Panc1 (cell line): ENCODE results near the gene TLE5. TPM values are rescaled to one million over a fixed set of nuclear protein-coding genes. Genes with fewer than 3 reads are reported as not detected.

Experiments
- ATAC-seq: fragments of 200-7000 bp; cut with Tn5 transposase; 2 replicates; pipeline ENCODE4 v1.9.1; 2020; ENCODE audit warnings: mild to moderate bottlenecking, moderate library complexity
- BruUV-seq: library from RNA; stranded (reverse); fragments of 400-500 nt; replicated peaks from 2 replicates; lab custom pipeline; 2021; lab: Mats Ljungman, UMichigan
- CTCF ChIA-PET: fragments of 300-600 bp; sonication (Branson Sonifier 250); formaldehyde crosslinking; loops from one replicate; lab custom pipeline; 2022; ENCODE audit warnings: antibody characterized with exemption; lab: Charles Lee
- POLR2A ChIA-PET: fragments of 300-600 bp; sonication (Branson Sonifier 250); formaldehyde crosslinking; loops from one replicate; lab custom pipeline; 2022; ENCODE audit warnings: antibody characterized with exemption; lab: Charles Lee
- DNase-seq: peaks from one replicate; pipeline ENCODE4 v3.0.0-alpha.2; 2010; ENCODE audit warnings: low read depth, low spot score
- H3K27ac ChIP-seq: 2 replicates; pipeline ENCODE4 v1.5.1; 2011; ENCODE audit warnings: mild to moderate bottlenecking, low read length, inconsistent platforms
- H3K27me3 ChIP-seq: fragments of 200-500 bp; sonication (Bioruptor generic); 2 replicates; pipeline ENCODE4 v1.6.0; 2014; ENCODE audit warnings: low read length, inconsistent platforms; ENCODE audit not compliant: control insufficient read depth, insufficient read depth
- H3K36me3 ChIP-seq: fragments of 200-500 bp; sonication (Bioruptor generic); 2 replicates; pipeline ENCODE4 v1.5.1; 2014; ENCODE audit warnings: inconsistent platforms, mild to moderate bottlenecking, low read length, moderate library complexity; ENCODE audit not compliant: control insufficient read depth, insufficient read depth
- H3K4me1 ChIP-seq: 2 replicates; pipeline ENCODE4 v1.5.1; 2011; ENCODE audit warnings: inconsistent platforms, mild to moderate bottlenecking, low read length, moderate library complexity; ENCODE audit not compliant: control insufficient read depth, insufficient read depth
- H3K4me3 ChIP-seq, 2 experiments: 2 replicates each; pipeline ENCODE4 v1.5.1; 2011 to 2012; ENCODE audit warnings: low read depth in 2 of 2, low read length in 2 of 2, mild to moderate bottlenecking in 2 of 2, inconsistent platforms in 1 of 2, moderate library complexity in 1 of 2
- H3K9me3 ChIP-seq: fragments of 200-500 bp; sonication (Bioruptor generic); 2 replicates; pipeline ENCODE4 v1.5.1; 2014; ENCODE audit warnings: low read depth, mild to moderate bottlenecking, inconsistent platforms, low read length, moderate library complexity; ENCODE audit not compliant: control insufficient read depth, insufficient read depth
- POLR2AphosphoS5 ChIP-seq: IDR thresholded peaks from 2 replicates; pipeline ENCODE4 v1.6.1; 2012; ENCODE audit warnings: mild to moderate bottlenecking, low read depth, low read length, moderate library complexity
- REST ChIP-seq, 2 experiments: IDR thresholded peaks; 2 replicates each; pipeline ENCODE4 v1.6.1; 2011 to 2012; ENCODE audit warnings: low read depth in 2 of 2, control low read depth in 1 of 2, low read length in 1 of 2, mild to moderate bottlenecking in 1 of 2, moderate library complexity in 1 of 2; ENCODE audit not compliant: insufficient read depth in 1 of 2
- SIN3A ChIP-seq: IDR thresholded peaks from 2 replicates; pipeline ENCODE4 v1.6.1; 2012; ENCODE audit warnings: low read depth, mild to moderate bottlenecking, low read length, moderate library complexity, borderline replicate concordance; ENCODE audit not compliant: insufficient read depth
- TCF7L2 ChIP-seq: IDR thresholded peaks from 2 replicates; pipeline ENCODE4 v1.6.1; 2011; ENCODE audit warnings: mild to moderate bottlenecking, low read depth, low read length, inconsistent platforms
- in situ Hi-C: cut with HindIII; loops from 2 replicates; pipeline ENCODE4 v1.10.0; 2016; ENCODE audit warnings: low sequenced_read_pairs, low pct_unique_long_range_greater_than_20kb
- intact Hi-C: fragments of 100-400 bp; cut with micrococcal nuclease; formaldehyde crosslinking; loops from one replicate; pipeline ENCODE4 v1.10.0; 2022; ENCODE audit not compliant: unreplicated experiment
- total RNA-seq: library from RNA; stranded (reverse); gene quantifications from one replicate; pipeline ENCODE4 v1.2.1, GENCODE V29; 2021; ENCODE audit not compliant: unreplicated experiment
- TF ChIP-seq, protein P1 (sequence below): fragments of 450-650 bp; IDR thresholded peaks from 2 replicates; pipeline ENCODE4 v1.5.1; 2017; ENCODE audit warnings: mild to moderate bottlenecking

The TLE5 gene
- total RNA-seq, 1 experiment from 2014 or later, result 287 TPM

DNA sequence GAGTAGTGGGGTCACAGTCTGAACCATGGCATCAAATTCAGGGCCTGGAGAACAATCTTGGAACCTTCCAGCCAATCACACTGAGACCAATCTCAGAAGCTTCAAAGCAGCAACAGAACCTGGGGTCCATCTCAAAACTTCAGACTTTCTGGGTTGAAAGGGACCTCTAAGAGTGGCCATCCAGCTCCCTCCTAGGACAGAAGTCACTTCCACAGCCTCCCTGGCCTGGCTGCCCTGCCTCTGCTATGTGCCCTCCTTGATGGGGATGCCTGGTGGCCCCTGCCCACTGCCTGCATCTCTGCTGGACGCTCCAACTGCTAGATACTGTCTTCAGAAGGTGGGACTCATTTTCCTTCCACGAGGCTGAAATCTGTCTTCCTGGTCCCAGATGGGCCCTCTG, 35.0 kb downstream of the TLE5 start:
- ChIA-PET CTCF (no interaction called here), POLR2A (no interaction called here)
- in situ Hi-C loops (no loop called here), intact Hi-C loops (no loop called here)
- Histone ChIP-seq H3K36me3 (no peaks in the 10 kb centered on the region), H3K9me3 (no peaks in the 10 kb centered on the region), H3K4me1 (no peaks in the 10 kb centered on the region), H3K27me3 (no peaks in the 10 kb centered on the region; the same call in 1 of the 2 replicates), H3K4me3 (no peak overlapping the region), H3K27ac (no peak overlapping the region)
- ATAC-seq (no peak), DNase-seq (no peak)
- no TSS peak for BruUV-seq
- TF ChIP-seq SIN3A (no peak), REST (IDR thresholded peaks at IDR 0.05; ENCODE audit: insufficient read depth in 1 of 2, low read depth in 2 of 2, low read length in 1 of 2) (no peak), POLR2AphosphoS5 (no peak), TCF7L2 (no peak)
- TF ChIP-seq, protein P1, sequence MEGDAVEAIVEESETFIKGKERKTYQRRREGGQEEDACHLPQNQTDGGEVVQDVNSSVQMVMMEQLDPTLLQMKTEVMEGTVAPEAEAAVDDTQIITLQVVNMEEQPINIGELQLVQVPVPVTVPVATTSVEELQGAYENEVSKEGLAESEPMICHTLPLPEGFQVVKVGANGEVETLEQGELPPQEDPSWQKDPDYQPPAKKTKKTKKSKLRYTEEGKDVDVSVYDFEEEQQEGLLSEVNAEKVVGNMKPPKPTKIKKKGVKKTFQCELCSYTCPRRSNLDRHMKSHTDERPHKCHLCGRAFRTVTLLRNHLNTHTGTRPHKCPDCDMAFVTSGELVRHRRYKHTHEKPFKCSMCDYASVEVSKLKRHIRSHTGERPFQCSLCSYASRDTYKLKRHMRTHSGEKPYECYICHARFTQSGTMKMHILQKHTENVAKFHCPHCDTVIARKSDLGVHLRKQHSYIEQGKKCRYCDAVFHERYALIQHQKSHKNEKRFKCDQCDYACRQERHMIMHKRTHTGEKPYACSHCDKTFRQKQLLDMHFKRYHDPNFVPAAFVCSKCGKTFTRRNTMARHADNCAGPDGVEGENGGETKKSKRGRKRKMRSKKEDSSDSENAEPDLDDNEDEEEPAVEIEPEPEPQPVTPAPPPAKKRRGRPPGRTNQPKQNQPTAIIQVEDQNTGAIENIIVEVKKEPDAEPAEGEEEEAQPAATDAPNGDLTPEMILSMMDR, result no peak

GRCh38 chr19:3026768-3027167, 35.5 kb downstream of the TLE5 start:
- in situ Hi-C loops, result no loop called here
- Histone ChIP-seq H3K9me3 (no peaks in the 10 kb centered on the region), H3K27ac (no peak overlapping the region), H3K4me1 (no peaks in the 10 kb centered on the region), H3K36me3 (no peaks in the 10 kb centered on the region), H3K27me3 (no peaks in the 10 kb centered on the region; the same call in 1 of the 2 replicates), H3K4me3 (no peak overlapping the region)
- BruUV-seq, result no TSS peak
- TF ChIP-seq SIN3A, result no peak
- ATAC-seq, result no peak
- DNase-seq, result no peak
- intact Hi-C loops, result no loop called here
- ChIA-PET CTCF (interaction anchor here (0.6 kb wide), 1 partner anchor 103 kb away, joined by 6 read pairs; no protein-coding TSS in a partner anchor), POLR2A (no interaction called here)

DNA sequence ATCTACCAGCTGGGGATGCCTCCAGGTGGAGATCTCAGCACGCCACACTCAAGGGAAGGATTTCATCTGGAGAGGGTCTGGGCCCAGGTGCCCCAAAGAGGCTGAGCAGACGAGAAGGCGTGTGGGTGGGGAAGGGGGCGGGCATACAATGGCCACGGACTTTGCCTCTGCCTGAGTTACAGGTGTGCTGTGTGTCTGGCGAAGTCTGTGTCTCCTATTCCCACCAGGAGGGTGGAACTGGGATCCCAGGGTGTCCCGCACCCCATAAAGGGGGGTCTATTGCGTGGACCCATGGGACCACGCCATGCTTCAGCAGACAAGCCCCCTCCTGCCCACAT, 36.8 kb downstream of the TLE5 start:
- no peak for TF ChIP-seq POLR2AphosphoS5
- TF ChIP-seq REST (IDR thresholded peaks at IDR 0.05; ENCODE audit: insufficient read depth in 1 of 2, low read depth in 2 of 2, low read length in 1 of 2), result no peak
- TF ChIP-seq, protein P1, result no peak
- no peak for TF ChIP-seq TCF7L2
- TF ChIP-seq SIN3A, result no peak
- no peaks in the 10 kb centered on the region; the same call in 1 of the 2 replicates for H3K27me3 ChIP-seq
- no peak overlapping the region for H3K4me3 ChIP-seq
- in situ Hi-C loops (no loop called here), intact Hi-C loops (no loop called here)
- no peak for DNase-seq
- CTCF ChIA-PET, result no interaction called here
- no peak overlapping the region for H3K27ac ChIP-seq
- H3K9me3 ChIP-seq, result no peaks in the 10 kb centered on the region
- POLR2A ChIA-PET, result no interaction called here
- no peaks in the 10 kb centered on the region for H3K36me3 ChIP-seq
- BruUV-seq, result no TSS peak
- H3K4me1 ChIP-seq, result no peaks in the 10 kb centered on the region
- ATAC-seq, result no peak
